SK-N-MC (cell line): Measurements from ENCODE around the gene KHNYN.

ENCODE experiments used
- EZH2 ChIP-seq: fragments of 200-600 bp; sonication (generic); IDR thresholded peaks from one replicate; pipeline ENCODE4 v1.6.1; 2017; ENCODE audit warnings: antibody characterized with exemption
- FOXP2 ChIP-seq: optimal IDR thresholded peaks from 2 replicates; pipeline ENCODE3; 2011; ENCODE audit warnings: mild to moderate bottlenecking, moderate library complexity; ENCODE audit not compliant: insufficient read depth; ENCODE audit errors: extremely low read length, control extremely low read depth

- TF ChIP-seq FOXP2 (no peak), EZH2 (no peak)
Observed at GRCh38 chr14:24414732-24415420, 14.9 kb upstream of the KHNYN start.
